B cell (primary cell): ENCODE results near the gene ATP8A2. TPM values are rescaled to one million over a fixed set of nuclear protein-coding genes. Genes with fewer than 3 reads are reported as not detected.

ENCODE experiments used
- ATAC-seq: fragments of 200-7000 bp; cut with Tn5 transposase; one replicate; pipeline ENCODE4 v1.10.0; 2021; ENCODE audit warnings: low read depth, mild to moderate bottlenecking, moderate number of reproducible peaks, moderate library complexity
- CTCF ChIA-PET: fragments of 350-600 bp; sonication (Branson Sonifier 250); formaldehyde crosslinking; loops from one replicate; lab custom pipeline; 2021; ENCODE audit warnings: antibody characterized with exemption, inconsistent platforms; lab: Charles Lee
- POLR2A ChIA-PET: fragments of 350-600 bp; sonication (Branson Sonifier 250); formaldehyde crosslinking; loops from one replicate; lab custom pipeline; 2021; ENCODE audit warnings: antibody characterized with exemption; lab: Charles Lee
- DNase-seq: peaks from one replicate; pipeline ENCODE4 v3.0.0; 2013
- H2AFZ ChIP-seq: 2 replicates; pipeline ENCODE4 v1.6.1; 2012; ENCODE audit warnings: mild to moderate bottlenecking, low read depth, low read length; ENCODE audit not compliant: insufficient read depth, poor library complexity, severe bottlenecking
- H3K27ac ChIP-seq, 2 donors: 1 replicate in 1 of 2; 2 replicates in 1 of 2; pipeline ENCODE4 v1.5.1; 2012 to 2013; ENCODE audit warnings: low read length in 2 of 2, mild to moderate bottlenecking in 2 of 2, moderate library complexity in 1 of 2
- H3K27me3 ChIP-seq, 4 experiments: fragments of 200-600 bp in 1 of 4; sonication (generic) in 1 of 4; replicated peaks in 1 of 4; 1 replicate in 2 of 4; 2 replicates in 2 of 4; pipeline versions ENCODE4 v1.6.1 to v1.7.0; 2013 to 2016; ENCODE audit warnings: low read length in 3 of 4, mild to moderate bottlenecking in 2 of 4, mixed read lengths in 1 of 4, moderate library complexity in 1 of 4; ENCODE audit not compliant: insufficient read depth in 4 of 4, control insufficient read depth in 3 of 4; ENCODE audit errors: control extremely low read depth in 1 of 4
- H3K36me3 ChIP-seq, 2 experiments: replicated peaks in 1 of 2; 1 replicate in 1 of 2; 2 replicates in 1 of 2; pipeline versions ENCODE4 v1.6.1 to v1.7.1; 2013; ENCODE audit warnings: low read length in 1 of 2; ENCODE audit not compliant: insufficient read depth in 2 of 2, control insufficient read depth in 1 of 2; ENCODE audit errors: control extremely low read depth in 1 of 2, extremely low read depth in 1 of 2
- H3K4me1 ChIP-seq, 2 donors: fragments of 200-600 bp in 1 of 2; sonication (generic) in 1 of 2; 1 replicate in 1 of 2; 2 replicates in 1 of 2; pipeline versions ENCODE4 v1.5.1 to v1.6.1; 2013 to 2017; ENCODE audit warnings: low read length in 2 of 2; ENCODE audit not compliant: control insufficient read depth in 2 of 2, insufficient read depth in 2 of 2
- H3K4me2 ChIP-seq: replicated peaks from 2 replicates; pipeline ENCODE3; 2012; ENCODE audit warnings: mild to moderate bottlenecking, low read depth, low read length; ENCODE audit not compliant: poor library complexity, severe bottlenecking
- H3K4me3 ChIP-seq, 5 experiments: fragments of 200-600 bp in 1 of 5; sonication (generic) in 1 of 5; 1 replicate in 3 of 5; 2 replicates in 2 of 5; pipeline versions ENCODE4 v1.5.1 to v1.7.0; 2011 to 2016; ENCODE audit warnings: low read length in 4 of 5, mild to moderate bottlenecking in 4 of 5, low read depth in 2 of 5, control low read depth in 1 of 5, moderate library complexity in 1 of 5; ENCODE audit not compliant: insufficient read depth in 1 of 5; ENCODE audit errors: control extremely low read depth in 1 of 5, extremely low read depth in 1 of 5
- H3K79me2 ChIP-seq: fragments of 200-600 bp; sonication (generic); one replicate; pipeline ENCODE4 v1.6.0; 2016; ENCODE audit warnings: low read length; ENCODE audit not compliant: control insufficient read depth, insufficient read depth
- H3K9ac ChIP-seq: fragments of 200-600 bp; sonication (generic); 2 replicates; pipeline ENCODE4 v1.6.1; 2017; ENCODE audit warnings: mild to moderate bottlenecking, low read length, moderate library complexity
- H3K9me3 ChIP-seq, 3 donors: one replicate each; pipeline versions ENCODE4 v1.6.1 to v1.7.1; 2013; ENCODE audit warnings: low read length in 2 of 3; ENCODE audit not compliant: control insufficient read depth in 2 of 3, insufficient read depth in 1 of 3; ENCODE audit errors: control extremely low read depth in 1 of 3
- H4K20me1 ChIP-seq: 2 replicates; pipeline ENCODE4 v1.6.0; 2012; ENCODE audit warnings: mild to moderate bottlenecking, low read length; ENCODE audit not compliant: insufficient read depth, control insufficient read depth, poor library complexity, severe bottlenecking
- H3K27ac Mint-ChIP-seq: one replicate; pipeline ENCODE4 v1.8.0; 2021; ENCODE audit warnings: mixed read lengths
- H3K27me3 Mint-ChIP-seq: one replicate; pipeline ENCODE4 v1.8.0; 2021; ENCODE audit warnings: mixed read lengths
- H3K4me1 Mint-ChIP-seq: one replicate; pipeline ENCODE4 v1.8.0; 2021; ENCODE audit warnings: mixed read lengths
- H3K4me3 Mint-ChIP-seq: one replicate; pipeline ENCODE4 v1.8.0; 2021; ENCODE audit warnings: mixed read lengths
- H3K9me3 Mint-ChIP-seq: one replicate; pipeline ENCODE4 v1.8.0; 2022; ENCODE audit warnings: mixed read lengths; ENCODE audit not compliant: insufficient read depth
- EZH2 ChIP-seq: IDR thresholded peaks from 2 replicates; pipeline ENCODE4 v1.6.1; 2012; ENCODE audit warnings: borderline replicate concordance, low read depth, mild to moderate bottlenecking, moderate library complexity, low read length; ENCODE audit not compliant: insufficient read depth, poor library complexity, severe bottlenecking
- WGBS: methylation state at CpG from one replicate; pipeline ENCODE4 v1.1.5; 2013; ENCODE audit warnings: missing lambda C conversion rate; ENCODE audit not compliant: insufficient coverage; 5-methylcytosine and 5-hydroxymethylcytosine counted together
- intact Hi-C: fragments of 100-400 bp; cut with micrococcal nuclease; formaldehyde crosslinking; loops from one replicate; pipeline ENCODE4 v1.10.0; 2022
- polyA plus RNA-seq: library from polyadenylated mRNA; depleted of rRNA; stranded (reverse); fragments of >200 nt; gene quantifications from 2 replicates; pipeline ENCODE4 v1.2.3, GENCODE V29; 2012
- total RNA-seq, 2 donors: library from RNA; stranded (reverse); fragments of 120-200 nt in 1 of 2; gene quantifications; 1 replicate in 1 of 2; 2 replicates in 1 of 2; pipeline versions ENCODE4 v1.2.3 to v1.2.4, GENCODE V29; 2013 to 2022
- TF ChIP-seq, protein P1 (sequence below): fragments of 200-600 bp; IDR thresholded peaks from one replicate; pipeline ENCODE4 v1.8.0; 2022; ENCODE audit warnings: antibody characterized with exemption, mild to moderate bottlenecking

Gene ATP8A2
- total and polyA plus RNA-seq, 2 donors (not counting 1 experiment from before 2014, with no cell fraction given): not detected

DNA sequence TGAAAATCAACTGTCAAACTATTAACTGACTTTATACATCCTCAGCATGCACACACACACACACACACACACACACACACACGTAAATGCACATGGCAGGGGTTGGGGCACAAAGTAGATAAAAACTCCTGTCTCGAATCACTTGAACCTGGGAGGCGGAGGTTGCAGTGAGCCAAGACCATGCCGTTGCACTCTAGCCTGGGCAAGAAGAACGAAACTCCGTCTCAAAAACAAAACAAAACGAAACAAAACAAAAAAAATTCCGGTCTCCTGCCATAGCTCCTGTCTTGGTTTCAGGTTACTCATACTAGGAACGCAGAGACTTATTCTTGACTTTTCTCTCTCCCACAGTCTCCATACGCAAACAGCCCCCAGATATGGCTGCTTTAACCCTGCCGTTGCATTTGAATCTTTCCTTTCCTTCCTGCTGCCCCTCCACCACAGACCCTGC is 531.1 kb downstream of the ATP8A2 start:
- ChIA-PET POLR2A (no interaction called here), CTCF (no interaction called here)
- peaks cover 3% of the 10 kb centered on the region for H3K4me1 Mint-ChIP-seq
- Histone ChIP-seq H3K9me3 (peaks cover 0 to 8% (median 0%) of the 10 kb centered on the region in 3 donors), H3K36me3 (no peaks in the 10 kb centered on the region), H3K27me3 (peaks cover 0 to 2% (median 0%) of the 10 kb centered on the region in 4 experiments), H3K4me1 (peaks cover 18 to 21% of the 10 kb centered on the region in 2 donors), H3K9ac (no peak overlapping the region), H3K79me2 (no peaks in the 10 kb centered on the region), H4K20me1 (no peaks in the 10 kb centered on the region), H2AFZ (no peak overlapping the region), H3K27ac (no peak overlapping the region), H3K4me2 (peak overlapping the region; percentile 6), H3K4me3 (peak overlapping the region in 2 of 5 experiments; percentile 4 to 27)
- ATAC-seq: no peak
- peaks cover 16% of the 10 kb centered on the region for H3K27me3 Mint-ChIP-seq
- no peaks in the 10 kb centered on the region for H3K9me3 Mint-ChIP-seq
- H3K4me3 Mint-ChIP-seq: no peak overlapping the region
- no peak overlapping the region for H3K27ac Mint-ChIP-seq
- no peak for DNase-seq
- intact Hi-C loops: no loop called here
- TF ChIP-seq, protein P1, sequence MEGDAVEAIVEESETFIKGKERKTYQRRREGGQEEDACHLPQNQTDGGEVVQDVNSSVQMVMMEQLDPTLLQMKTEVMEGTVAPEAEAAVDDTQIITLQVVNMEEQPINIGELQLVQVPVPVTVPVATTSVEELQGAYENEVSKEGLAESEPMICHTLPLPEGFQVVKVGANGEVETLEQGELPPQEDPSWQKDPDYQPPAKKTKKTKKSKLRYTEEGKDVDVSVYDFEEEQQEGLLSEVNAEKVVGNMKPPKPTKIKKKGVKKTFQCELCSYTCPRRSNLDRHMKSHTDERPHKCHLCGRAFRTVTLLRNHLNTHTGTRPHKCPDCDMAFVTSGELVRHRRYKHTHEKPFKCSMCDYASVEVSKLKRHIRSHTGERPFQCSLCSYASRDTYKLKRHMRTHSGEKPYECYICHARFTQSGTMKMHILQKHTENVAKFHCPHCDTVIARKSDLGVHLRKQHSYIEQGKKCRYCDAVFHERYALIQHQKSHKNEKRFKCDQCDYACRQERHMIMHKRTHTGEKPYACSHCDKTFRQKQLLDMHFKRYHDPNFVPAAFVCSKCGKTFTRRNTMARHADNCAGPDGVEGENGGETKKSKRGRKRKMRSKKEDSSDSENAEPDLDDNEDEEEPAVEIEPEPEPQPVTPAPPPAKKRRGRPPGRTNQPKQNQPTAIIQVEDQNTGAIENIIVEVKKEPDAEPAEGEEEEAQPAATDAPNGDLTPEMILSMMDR: no peak
- 78% methylated on average over 10 of the region's 11 CpGs for WGBS

DNA sequence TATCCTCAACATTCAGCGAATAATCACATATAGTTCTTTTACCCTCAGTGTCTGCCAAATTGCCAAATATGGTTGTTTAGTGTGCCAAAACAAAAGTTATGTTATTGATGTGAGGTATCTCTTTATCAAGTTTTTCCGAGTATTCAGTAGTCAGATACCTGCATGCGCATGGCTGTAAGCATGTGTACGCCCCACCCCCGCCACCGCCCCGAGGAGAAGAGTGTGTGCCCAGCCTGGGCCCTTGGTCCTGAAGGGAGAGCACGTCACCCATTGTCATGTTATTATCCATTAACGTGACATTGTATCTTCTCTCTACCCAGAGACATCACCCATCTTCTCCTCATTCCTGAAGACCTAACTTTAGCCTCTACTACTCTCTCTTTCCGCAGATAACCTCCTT is 533.1 kb downstream of the ATP8A2 start:
- Histone ChIP-seq H3K4me3 (no peak overlapping the region), H4K20me1 (no peaks in the 10 kb centered on the region), H3K9ac (no peak overlapping the region), H3K27me3 (no peaks in the 10 kb centered on the region), H3K9me3 (no peaks in the 10 kb centered on the region), H3K4me1 (peaks cover 18 to 21% of the 10 kb centered on the region in 2 donors), H3K4me2 (no peak overlapping the region), H3K79me2 (no peaks in the 10 kb centered on the region), H3K36me3 (no peaks in the 10 kb centered on the region), H3K27ac (no peak overlapping the region), H2AFZ (no peak overlapping the region)
- TF ChIP-seq EZH2: no peak
- Mint-ChIP-seq H3K27me3 (peaks cover 9% of the 10 kb centered on the region), H3K4me1 (peaks cover 3% of the 10 kb centered on the region), H3K9me3 (no peaks in the 10 kb centered on the region), H3K27ac (no peak overlapping the region), H3K4me3 (no peak overlapping the region)
- intact Hi-C loops: no loop called here
- ChIA-PET POLR2A (no interaction called here), CTCF (no interaction called here)
- DNase-seq (no peak), ATAC-seq (no peak)
- WGBS: 93% methylated on average over 8 of the region's 10 CpGs
